Endothelial cell of umbilical vein (primary cell): ENCODE measurements around the gene MOB4. TPM values are rescaled to one million over a fixed set of nuclear protein-coding genes. Genes with fewer than 3 reads are reported as not detected.

Source experiments
- BruUV-seq: library from RNA; stranded (reverse); fragments of 400-500 nt; replicated peaks from 2 replicates; lab custom pipeline; 2021; lab: Mats Ljungman, UMichigan
- CTCF ChIA-PET: fragments of 300-600, 350-600 bp; sonication (Branson Sonifier 250); formaldehyde crosslinking; loops from one replicate; lab custom pipeline; 2021; ENCODE audit warnings: antibody characterized with exemption, inconsistent platforms; lab: Charles Lee
- POLR2A ChIA-PET: fragments of 300-600, 350-600 bp; sonication (Branson Sonifier 250); formaldehyde crosslinking; loops from one replicate; lab custom pipeline; 2021; ENCODE audit warnings: antibody characterized with exemption, inconsistent platforms; lab: Charles Lee
- DNase-seq: peaks from one replicate; pipeline ENCODE4 v3.0.0-alpha.2; 2011; ENCODE audit warnings: low read depth, low spot score
- FAIRE-seq: peaks from 2 replicates; lab custom pipeline; 2011; peaks lifted over from hg19 to GRCh38; lab: Jason Lieb, UNC
- H2AFZ ChIP-seq: 2 replicates; pipeline ENCODE4 v1.6.0; 2012; ENCODE audit warnings: low read depth, low read length, control low read depth, inconsistent platforms
- H3K27ac ChIP-seq: 2 replicates; pipeline ENCODE4 v1.5.1; 2011; ENCODE audit warnings: low read depth, mild to moderate bottlenecking, control low read depth, low read length, moderate library complexity; ENCODE audit not compliant: insufficient read depth
- H3K27me3 ChIP-seq, 2 experiments: 2 replicates each; pipeline versions ENCODE4 v1.6.0 to v1.6.1; 2011; ENCODE audit warnings: low read length in 2 of 2, mixed read lengths in 1 of 2; ENCODE audit not compliant: control insufficient read depth in 2 of 2, insufficient read depth in 2 of 2
- H3K36me3 ChIP-seq, 2 experiments: 2 replicates in 1 of 2; 3 replicates in 1 of 2; pipeline ENCODE4 v1.5.1; 2011; ENCODE audit warnings: low read length in 2 of 2, mild to moderate bottlenecking in 1 of 2, moderate library complexity in 1 of 2; ENCODE audit not compliant: control insufficient read depth in 2 of 2, insufficient read depth in 2 of 2; ENCODE audit errors: extremely low read depth in 1 of 2
- H3K4me1 ChIP-seq: 3 replicates; pipeline ENCODE4 v1.5.1; 2011; ENCODE audit warnings: mild to moderate bottlenecking, low read length; ENCODE audit not compliant: control insufficient read depth, insufficient read depth; ENCODE audit errors: extremely low read depth
- H3K4me2 ChIP-seq: 2 replicates; pipeline ENCODE4 v1.6.1; 2011; ENCODE audit warnings: low read length, control low read depth, mixed read lengths; ENCODE audit not compliant: insufficient read depth
- H3K4me3 ChIP-seq, 3 experiments: fragments of 200-600 bp in 1 of 3; sonication (generic), shearing (Covaris generic) in 1 of 3; replicated peaks in 1 of 3; 2 replicates each; pipeline ENCODE4 v1.5.1; 2011 to 2016; ENCODE audit warnings: control low read depth in 3 of 3, low read length in 3 of 3, mild to moderate bottlenecking in 2 of 3, inconsistent platforms in 1 of 3, low read depth in 1 of 3, moderate library complexity in 1 of 3; ENCODE audit not compliant: insufficient read depth in 1 of 3
- H3K79me2 ChIP-seq: 2 replicates; pipeline ENCODE4 v1.6.0; 2012; ENCODE audit warnings: low read length, inconsistent platforms; ENCODE audit not compliant: control insufficient read depth, insufficient read depth
- H3K9ac ChIP-seq: replicated peaks from 2 replicates; pipeline ENCODE3; 2011; ENCODE audit warnings: low read length, control low read depth; ENCODE audit not compliant: insufficient read depth; ENCODE audit errors: extremely low read depth
- H3K9me1 ChIP-seq: replicated peaks from 3 replicates; pipeline ENCODE4 v1.6.0; 2011; ENCODE audit warnings: mild to moderate bottlenecking, low read length; ENCODE audit not compliant: control insufficient read depth, insufficient read depth; ENCODE audit errors: extremely low read depth
- H3K9me3 ChIP-seq: replicated peaks from 2 replicates; pipeline ENCODE4 v1.5.1; 2012; ENCODE audit warnings: low read length, inconsistent platforms; ENCODE audit not compliant: control insufficient read depth, insufficient read depth
- H4K20me1 ChIP-seq: replicated peaks from 2 replicates; pipeline ENCODE3; 2011; ENCODE audit warnings: mild to moderate bottlenecking, low read length; ENCODE audit not compliant: control insufficient read depth, insufficient read depth; ENCODE audit errors: extremely low read depth
- EZH2 ChIP-seq: IDR thresholded peaks from 2 replicates; pipeline ENCODE4 v1.6.1; 2012; ENCODE audit warnings: borderline replicate concordance, low read depth, mild to moderate bottlenecking, moderate library complexity, low read length, inconsistent platforms; ENCODE audit not compliant: severe bottlenecking
- FOS ChIP-seq: IDR thresholded peaks from 2 replicates; pipeline ENCODE4 v1.6.1; 2011; ENCODE audit warnings: mild to moderate bottlenecking, low read length, moderate library complexity, borderline replicate concordance; ENCODE audit not compliant: insufficient read depth
- GATA2 ChIP-seq: IDR thresholded peaks from 2 replicates; pipeline ENCODE4 v1.7.0; 2011; ENCODE audit warnings: low read depth, mild to moderate bottlenecking, moderate library complexity, mixed read lengths, low read length; ENCODE audit not compliant: insufficient read length, insufficient read depth
- JUN ChIP-seq: IDR thresholded peaks from 2 replicates; pipeline ENCODE4 v1.6.1; 2011; ENCODE audit warnings: borderline replicate concordance, low read depth; ENCODE audit not compliant: insufficient read length, insufficient read depth
- MYC ChIP-seq: IDR thresholded peaks from one replicate; pipeline ENCODE4 v1.6.1; 2011; ENCODE audit warnings: mild to moderate bottlenecking, low read depth, low read length
- POLR2A ChIP-seq: IDR thresholded peaks from 2 replicates; pipeline ENCODE4 v1.6.1; 2012; ENCODE audit warnings: low read depth, mild to moderate bottlenecking, control low read depth, low read length
- POLR2AphosphoS5 ChIP-seq: IDR thresholded peaks from 2 replicates; pipeline ENCODE4 v1.6.1; 2012; ENCODE audit warnings: low read depth, mild to moderate bottlenecking, control low read depth, low read length, moderate library complexity; ENCODE audit not compliant: insufficient read depth
- dilution Hi-C: fragments of 300-500 bp; cut with MboI; formaldehyde crosslinking; loops from one replicate; pipeline ENCODE4 v1.15.0; 2019; ENCODE audit warnings: low sequenced_read_pairs; ENCODE audit not compliant: extremely low pct_ligation_motif_present
- intact Hi-C: fragments of 100-400 bp; cut with micrococcal nuclease; formaldehyde crosslinking; loops from one replicate; pipeline ENCODE4 v1.10.0; 2022
- polyA plus RNA-seq, 4 experiments: library from polyadenylated mRNA; depleted of rRNA in 3 of 4; stranded (reverse) in 3 of 4; unstranded in 1 of 4; fragments of >200 nt; gene quantifications; 2 replicates each; pipeline versions ENCODE4 v1.2.1 to v1.2.3, GENCODE V29; 2011 to 2012; ENCODE audit warnings: missing spikeins in 1 of 4
- total RNA-seq: library from RNA; stranded (reverse); gene quantifications from 2 replicates; pipeline ENCODE4 v1.2.3, GENCODE V29; 2021
- TF ChIP-seq, protein P1 (sequence below), 2 donors: IDR thresholded peaks; 1 replicate in 1 of 2; 2 replicates in 1 of 2; pipeline ENCODE4 v1.5.1; 2011; ENCODE audit warnings: low read length in 2 of 2, mild to moderate bottlenecking in 2 of 2, moderate library complexity in 2 of 2, control low read depth in 1 of 2, inconsistent platforms in 1 of 2, low read depth in 1 of 2; ENCODE audit not compliant: insufficient read depth in 1 of 2; ENCODE audit errors: extremely low read depth in 1 of 2
- TF ChIP-seq, protein P2 (sequence below): IDR thresholded peaks from 2 replicates; pipeline ENCODE4 v1.6.1; 2011; ENCODE audit not compliant: insufficient read depth, insufficient read length

MOB4 gene
- total and polyA plus RNA-seq, 2 donors (not counting 3 experiments of a cell fraction or from before 2014, with no cell fraction given) = 23.9 to 27.9 TPM

DNA sequence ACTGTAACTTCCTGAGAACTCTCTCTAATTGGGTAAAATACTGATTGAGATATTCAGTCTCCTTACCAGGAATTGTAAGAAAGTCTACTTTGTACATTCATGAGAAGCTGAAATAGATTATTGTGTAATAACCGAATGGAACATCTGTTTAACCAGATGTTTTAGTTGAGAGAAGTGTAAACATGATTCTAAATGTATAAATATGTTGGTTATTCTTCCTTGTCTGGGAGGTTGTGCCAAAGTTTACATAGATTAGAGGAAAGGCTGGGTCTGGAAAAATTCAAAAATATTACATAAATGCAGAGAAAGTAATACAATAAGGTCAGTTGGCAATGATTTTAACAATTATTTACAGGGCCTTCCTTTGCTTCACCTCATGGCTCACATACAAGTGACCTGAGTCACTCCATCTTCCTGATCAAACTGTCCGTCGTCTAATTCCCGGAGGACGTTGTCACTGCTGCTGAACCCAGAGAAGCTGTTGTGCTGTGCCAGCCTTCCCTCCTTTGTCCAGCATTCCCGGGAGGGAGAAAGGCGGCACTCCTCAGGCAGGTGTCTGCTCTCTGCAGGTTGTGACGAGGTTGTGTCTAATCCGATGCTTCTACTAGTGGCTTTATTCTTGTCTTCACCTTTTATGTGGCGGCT is 55.9 kb downstream of the MOB4 start:
- Histone ChIP-seq H3K4me3 (no peak overlapping the region), H3K4me1 (no peaks in the 10 kb centered on the region), H3K27ac (no peak overlapping the region), H4K20me1 (no peaks in the 10 kb centered on the region), H2AFZ (no peak overlapping the region), H3K79me2 (no peaks in the 10 kb centered on the region), H3K9ac (no peak overlapping the region), H3K36me3 (peaks cover 0 to 3% of the 10 kb centered on the region in 2 experiments), H3K27me3 (no peaks in the 10 kb centered on the region), H3K4me2 (no peak overlapping the region), H3K9me1 (no peaks in the 10 kb centered on the region), H3K9me3 (no peaks in the 10 kb centered on the region)
- DNase-seq = no peak
- ChIA-PET CTCF (no interaction called here), POLR2A (no interaction called here)
- no peak for TF ChIP-seq MYC
- no peak for TF ChIP-seq FOS
- intact Hi-C loops = no loop called here
- no TSS peak for BruUV-seq
- dilution Hi-C loops = no loop called here
- no peak for FAIRE-seq

DNA sequence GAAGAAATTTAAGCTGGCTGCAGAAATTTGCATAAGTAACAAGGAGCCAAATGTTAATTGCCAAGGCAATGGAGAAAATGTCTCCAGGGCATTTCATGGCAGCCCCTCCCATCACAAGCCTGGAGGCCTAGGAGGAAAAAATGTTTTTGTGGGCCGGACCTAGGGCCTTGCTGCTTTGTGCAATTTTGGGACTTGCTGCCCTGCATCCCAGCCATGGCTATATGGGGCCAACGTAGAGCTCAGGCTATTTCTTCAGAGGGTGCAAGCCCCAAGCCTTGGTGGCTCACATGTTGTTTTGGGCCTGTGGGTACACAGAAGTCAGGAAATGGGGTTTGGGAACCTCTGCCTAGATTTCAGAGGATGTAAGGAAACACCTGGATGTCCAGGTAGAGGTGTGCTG is 57.7 kb downstream of the MOB4 start:
- Histone ChIP-seq H3K4me1 (no peaks in the 10 kb centered on the region), H2AFZ (no peak overlapping the region), H3K9me3 (no peaks in the 10 kb centered on the region), H4K20me1 (no peaks in the 10 kb centered on the region), H3K36me3 (peaks cover 0 to 3% of the 10 kb centered on the region in 2 experiments), H3K4me3 (no peak overlapping the region), H3K27ac (no peak overlapping the region), H3K4me2 (no peak overlapping the region), H3K79me2 (no peaks in the 10 kb centered on the region), H3K9me1 (no peaks in the 10 kb centered on the region), H3K9ac (no peak overlapping the region), H3K27me3 (no peaks in the 10 kb centered on the region)
- dilution Hi-C loops = no loop called here
- intact Hi-C loops = no loop called here
- TF ChIP-seq FOS (no peak), EZH2 (no peak), JUN (no peak), GATA2 (no peak), POLR2AphosphoS5 (no peak), POLR2A (no peak), MYC (no peak)
- TF ChIP-seq, protein P1, sequence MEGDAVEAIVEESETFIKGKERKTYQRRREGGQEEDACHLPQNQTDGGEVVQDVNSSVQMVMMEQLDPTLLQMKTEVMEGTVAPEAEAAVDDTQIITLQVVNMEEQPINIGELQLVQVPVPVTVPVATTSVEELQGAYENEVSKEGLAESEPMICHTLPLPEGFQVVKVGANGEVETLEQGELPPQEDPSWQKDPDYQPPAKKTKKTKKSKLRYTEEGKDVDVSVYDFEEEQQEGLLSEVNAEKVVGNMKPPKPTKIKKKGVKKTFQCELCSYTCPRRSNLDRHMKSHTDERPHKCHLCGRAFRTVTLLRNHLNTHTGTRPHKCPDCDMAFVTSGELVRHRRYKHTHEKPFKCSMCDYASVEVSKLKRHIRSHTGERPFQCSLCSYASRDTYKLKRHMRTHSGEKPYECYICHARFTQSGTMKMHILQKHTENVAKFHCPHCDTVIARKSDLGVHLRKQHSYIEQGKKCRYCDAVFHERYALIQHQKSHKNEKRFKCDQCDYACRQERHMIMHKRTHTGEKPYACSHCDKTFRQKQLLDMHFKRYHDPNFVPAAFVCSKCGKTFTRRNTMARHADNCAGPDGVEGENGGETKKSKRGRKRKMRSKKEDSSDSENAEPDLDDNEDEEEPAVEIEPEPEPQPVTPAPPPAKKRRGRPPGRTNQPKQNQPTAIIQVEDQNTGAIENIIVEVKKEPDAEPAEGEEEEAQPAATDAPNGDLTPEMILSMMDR (IDR thresholded peaks at IDR 0.05; ENCODE audit: extremely low read depth in 1 of 2, insufficient read depth in 1 of 2, low read depth in 1 of 2, low read length in 2 of 2) = no peak
- TF ChIP-seq, protein P2, sequence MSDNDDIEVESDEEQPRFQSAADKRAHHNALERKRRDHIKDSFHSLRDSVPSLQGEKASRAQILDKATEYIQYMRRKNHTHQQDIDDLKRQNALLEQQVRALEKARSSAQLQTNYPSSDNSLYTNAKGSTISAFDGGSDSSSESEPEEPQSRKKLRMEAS = no peak
- FAIRE-seq (no peak), DNase-seq (no peak)
- CTCF ChIA-PET = no interaction called here
- POLR2A ChIA-PET = no interaction called here
- no TSS peak for BruUV-seq
